Measurements from ENCODE around the gene FOXO3. TPM values are rescaled to one million over a fixed set of nuclear protein-coding genes. Genes with fewer than 3 reads are reported as not detected.

Gene FOXO3
- total and polyA plus RNA-seq, 2 of the 8 experiments (the other 6 are each of a cell fraction or from before 2014, with no cell fraction given): 13.1 to 19.3 TPM

DNA sequence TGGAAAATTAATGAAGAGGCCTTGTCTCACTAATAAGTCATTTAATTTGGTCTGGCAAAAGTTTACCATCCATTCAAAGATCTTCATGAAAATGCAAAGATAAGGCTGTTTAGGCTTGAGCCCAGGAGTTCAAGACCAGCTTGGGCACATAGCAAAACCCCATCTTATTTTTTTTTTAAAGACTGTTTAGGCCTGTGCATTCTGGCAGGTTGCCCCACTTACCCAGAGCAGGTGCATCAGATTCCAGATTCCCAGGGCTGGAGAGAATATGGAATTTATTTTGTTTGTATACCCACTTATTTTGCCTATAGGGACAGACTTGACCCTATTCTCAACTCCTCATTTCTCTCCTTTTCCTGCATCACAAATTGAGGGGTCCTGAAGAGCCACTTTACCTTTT lies 5.7 kb downstream of the FOXO3 start:
- H3K4ac ChIP-seq (replicated peaks; ENCODE audit: insufficient read length, low read depth, low read length): no peak overlapping the region
- no peak overlapping the region for H2BK120ac ChIP-seq (replicated peaks; ENCODE audit: low read depth, low read length)
- peaks cover 0 to 10% (median 5%) of the 10 kb centered on the region in 4 experiments; a peak in 5 of 7 replicates for H3K27me3 ChIP-seq (replicated peaks in 1 of 4; ENCODE audit: control insufficient read depth in 3 of 4, extremely low read depth in 1 of 4, insufficient read depth in 3 of 4, low read length in 3 of 4)
- H3K36me3 ChIP-seq (ENCODE audit: control insufficient read depth in 2 of 4, insufficient read depth in 4 of 4, low read length in 3 of 4): peaks cover 0 to 7% (median 3%) of the 10 kb centered on the region in 4 experiments; a peak in 2 of 8 replicates
- no peak overlapping the region for H3K23ac ChIP-seq (ENCODE audit: insufficient read length)
- POLR2A ChIA-PET (ENCODE audit: partially characterized antibody): interaction anchor here (1.4 to 1.7 kb wide), 3 partner anchors 10 to 23 kb away, joined by 4 to 8 read pairs (median 5); no protein-coding TSS in a partner anchor
- no peak overlapping the region for H3K4me3 ChIP-seq (ENCODE audit: extremely low read depth in 1 of 4, insufficient read depth in 2 of 4, low read depth in 3 of 4, low read length in 4 of 4)
- no peak overlapping the region for H2BK12ac ChIP-seq (ENCODE audit: low read depth, low read length)
- H2BK20ac ChIP-seq (ENCODE audit: low read length): no peak overlapping the region
- no peak overlapping the region for H3K27ac ChIP-seq (ENCODE audit: low read depth, low read length)
- DNase-seq (ENCODE audit: low read depth in 1 of 2, low spot score in 2 of 2) (no peak), FAIRE-seq (no peak)
- no peak overlapping the region for H2AK5ac ChIP-seq (ENCODE audit: low read depth, low read length)
- H3K4me1 ChIP-seq (replicated peaks in 1 of 4; ENCODE audit: control insufficient read depth in 3 of 4, insufficient read depth in 4 of 4, low read length in 3 of 4): peaks cover 0 to 8% (median 1%) of the 10 kb centered on the region in 4 experiments; a peak in 4 of 7 replicates
- H3K79me1 ChIP-seq (ENCODE audit: low read depth, low read length): peaks cover 3% of the 10 kb centered on the region; the same call in 1 of the 2 replicates
- H4K5ac ChIP-seq (ENCODE audit: insufficient read length, low read depth, low read length): no peak overlapping the region
- peaks cover 8% of the 10 kb centered on the region in 2 experiments for H4K20me1 ChIP-seq (replicated peaks in 1 of 2; ENCODE audit: control insufficient read depth in 1 of 2, insufficient read depth in 2 of 2, low read length in 2 of 2)
- no peaks in the 10 kb centered on the region for H3K9me3 ChIP-seq (ENCODE audit: insufficient read depth in 2 of 2, low read depth in 1 of 2, low read length in 1 of 2)
- no peak overlapping the region for H4K8ac ChIP-seq (ENCODE audit: extremely low read depth, insufficient read depth, low read length)
- CTCF ChIA-PET (ENCODE audit: partially characterized antibody): interaction anchor here (0.7 to 1.9 kb wide), 6 partner anchors 16 to 271 kb away, joined by 3 to 7 read pairs (median 4); no protein-coding TSS in a partner anchor
- H3K79me2 ChIP-seq (ENCODE audit: control insufficient read depth in 1 of 2, insufficient read depth in 2 of 2, low read length in 2 of 2): peaks cover 3 to 84% of the 10 kb centered on the region in 2 experiments
- H3K9ac ChIP-seq (replicated peaks in 1 of 4; ENCODE audit: extremely low read depth in 1 of 4, low read depth in 3 of 4, low read length in 3 of 4): no peak overlapping the region
- H2AFZ ChIP-seq (ENCODE audit: low read length): no peak overlapping the region
- H2BK5ac ChIP-seq (ENCODE audit: low read depth, low read length): no peak overlapping the region
- no peak overlapping the region for H3K18ac ChIP-seq (ENCODE audit: extremely low read depth, low read length)
- no peak overlapping the region for H3K4me2 ChIP-seq (ENCODE audit: insufficient read depth in 1 of 2, low read depth in 2 of 2, low read length in 2 of 2)
- no peak overlapping the region for H3K14ac ChIP-seq (ENCODE audit: insufficient read length)
- peaks cover 5% of the 10 kb centered on the region; the same call in 1 of the 2 replicates for H3K23me2 ChIP-seq (ENCODE audit: low read depth, low read length)
- no peak overlapping the region for H4K91ac ChIP-seq (replicated peaks; ENCODE audit: insufficient read length, low read length)
- H3K56ac ChIP-seq (replicated peaks; ENCODE audit: insufficient read length, low read depth, low read length): no peak overlapping the region
- no peak overlapping the region for H2BK15ac ChIP-seq (ENCODE audit: low read length)
- no peak for TF ChIP-seq MAFK (IDR thresholded peaks at IDR 0.05; ENCODE audit: low read depth, low read length)
- TF ChIP-seq SAP30 (IDR thresholded peaks at IDR 0.05; ENCODE audit: insufficient read depth, insufficient replicate concordance, low read length): no peak
- TF ChIP-seq CBX8 (IDR thresholded peaks at IDR 0.05; ENCODE audit: borderline replicate concordance, low read depth, low read length): no peak
- no peak for TF ChIP-seq BCL11A (IDR thresholded peaks at IDR 0.05; ENCODE audit: low read depth in 2 of 2, low read length in 2 of 2)
- TF ChIP-seq, protein P1, sequence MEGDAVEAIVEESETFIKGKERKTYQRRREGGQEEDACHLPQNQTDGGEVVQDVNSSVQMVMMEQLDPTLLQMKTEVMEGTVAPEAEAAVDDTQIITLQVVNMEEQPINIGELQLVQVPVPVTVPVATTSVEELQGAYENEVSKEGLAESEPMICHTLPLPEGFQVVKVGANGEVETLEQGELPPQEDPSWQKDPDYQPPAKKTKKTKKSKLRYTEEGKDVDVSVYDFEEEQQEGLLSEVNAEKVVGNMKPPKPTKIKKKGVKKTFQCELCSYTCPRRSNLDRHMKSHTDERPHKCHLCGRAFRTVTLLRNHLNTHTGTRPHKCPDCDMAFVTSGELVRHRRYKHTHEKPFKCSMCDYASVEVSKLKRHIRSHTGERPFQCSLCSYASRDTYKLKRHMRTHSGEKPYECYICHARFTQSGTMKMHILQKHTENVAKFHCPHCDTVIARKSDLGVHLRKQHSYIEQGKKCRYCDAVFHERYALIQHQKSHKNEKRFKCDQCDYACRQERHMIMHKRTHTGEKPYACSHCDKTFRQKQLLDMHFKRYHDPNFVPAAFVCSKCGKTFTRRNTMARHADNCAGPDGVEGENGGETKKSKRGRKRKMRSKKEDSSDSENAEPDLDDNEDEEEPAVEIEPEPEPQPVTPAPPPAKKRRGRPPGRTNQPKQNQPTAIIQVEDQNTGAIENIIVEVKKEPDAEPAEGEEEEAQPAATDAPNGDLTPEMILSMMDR (IDR thresholded peaks at IDR 0.05; ENCODE audit: control extremely low read depth in 1 of 3, insufficient read depth in 1 of 3, low read depth in 1 of 3, low read length in 3 of 3): no peak
- no peak for TF ChIP-seq POU5F1 (IDR thresholded peaks at IDR 0.05; ENCODE audit: low read depth, low read length)
- TF ChIP-seq BACH1 (IDR thresholded peaks at IDR 0.05; ENCODE audit: low read length): no peak
- no peak for TF ChIP-seq SUZ12 (IDR thresholded peaks at IDR 0.05; ENCODE audit: low read length)
- no peak for TF ChIP-seq SRF (IDR thresholded peaks at IDR 0.05; ENCODE audit: low read depth, low read length)
- no peak for TF ChIP-seq RNF2 (IDR thresholded peaks at IDR 0.05; ENCODE audit: borderline replicate concordance, low read depth, low read length, missing control alignments, poor library complexity, severe bottlenecking)
- no peak for TF ChIP-seq SIX5 (IDR thresholded peaks at IDR 0.05; ENCODE audit: low read depth, low read length)
